Measurements from ENCODE around the gene PTGER1. TPM values are rescaled to one million over a fixed set of nuclear protein-coding genes. Genes with fewer than 3 reads are reported as not detected.

PTGER1 gene, protein sequence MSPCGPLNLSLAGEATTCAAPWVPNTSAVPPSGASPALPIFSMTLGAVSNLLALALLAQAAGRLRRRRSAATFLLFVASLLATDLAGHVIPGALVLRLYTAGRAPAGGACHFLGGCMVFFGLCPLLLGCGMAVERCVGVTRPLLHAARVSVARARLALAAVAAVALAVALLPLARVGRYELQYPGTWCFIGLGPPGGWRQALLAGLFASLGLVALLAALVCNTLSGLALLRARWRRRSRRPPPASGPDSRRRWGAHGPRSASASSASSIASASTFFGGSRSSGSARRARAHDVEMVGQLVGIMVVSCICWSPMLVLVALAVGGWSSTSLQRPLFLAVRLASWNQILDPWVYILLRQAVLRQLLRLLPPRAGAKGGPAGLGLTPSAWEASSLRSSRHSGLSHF
- total RNA-seq: 0.65 and 9.1 TPM in 2 replicates

DNA sequence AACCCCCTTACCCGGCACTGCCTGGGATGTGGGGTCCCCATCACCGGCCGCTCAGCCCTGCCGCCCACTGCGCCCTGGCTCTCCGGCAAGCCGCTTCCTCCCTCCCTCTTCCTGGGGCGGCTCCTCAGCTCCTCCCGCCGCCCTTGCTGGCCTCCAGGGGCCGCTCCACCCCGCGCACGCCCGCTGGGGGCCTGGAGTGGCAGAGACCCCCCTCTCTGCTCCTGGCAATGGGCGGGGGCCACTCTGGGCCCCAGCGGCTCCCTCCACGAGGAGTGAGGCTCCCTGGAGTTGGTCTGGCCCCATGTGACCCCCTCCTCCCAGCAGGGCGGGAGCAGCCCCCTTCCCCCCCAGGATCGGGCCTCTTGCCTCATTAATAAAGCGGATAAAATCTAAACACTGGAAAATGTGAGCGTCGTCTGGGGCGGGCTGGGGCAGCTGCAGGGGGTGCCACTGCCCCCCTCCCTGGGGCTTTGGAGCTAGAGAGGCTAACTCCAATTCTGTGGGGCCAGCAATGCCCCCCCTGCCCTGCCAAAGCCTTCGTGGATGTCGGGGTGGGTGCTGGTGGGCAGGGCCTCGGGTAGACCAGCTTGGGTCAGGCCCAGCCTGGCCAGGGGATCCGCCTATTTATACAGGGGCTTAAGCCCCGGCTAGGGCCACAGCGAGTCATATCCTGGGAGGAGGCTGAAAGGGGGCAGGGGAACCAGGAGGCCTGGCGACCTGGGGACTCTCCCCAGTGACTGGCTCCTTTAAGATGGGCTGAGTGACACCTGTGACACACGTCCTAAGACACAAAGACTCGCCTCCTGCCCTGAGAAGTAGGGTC lies at the start of gene PTGER1:
Gene PTGER1 (minus strand): TSS at position 104 of the 823 bp plus-strand sequence. CDS start 1,034 bp downstream, outside the sequence.

DNA sequence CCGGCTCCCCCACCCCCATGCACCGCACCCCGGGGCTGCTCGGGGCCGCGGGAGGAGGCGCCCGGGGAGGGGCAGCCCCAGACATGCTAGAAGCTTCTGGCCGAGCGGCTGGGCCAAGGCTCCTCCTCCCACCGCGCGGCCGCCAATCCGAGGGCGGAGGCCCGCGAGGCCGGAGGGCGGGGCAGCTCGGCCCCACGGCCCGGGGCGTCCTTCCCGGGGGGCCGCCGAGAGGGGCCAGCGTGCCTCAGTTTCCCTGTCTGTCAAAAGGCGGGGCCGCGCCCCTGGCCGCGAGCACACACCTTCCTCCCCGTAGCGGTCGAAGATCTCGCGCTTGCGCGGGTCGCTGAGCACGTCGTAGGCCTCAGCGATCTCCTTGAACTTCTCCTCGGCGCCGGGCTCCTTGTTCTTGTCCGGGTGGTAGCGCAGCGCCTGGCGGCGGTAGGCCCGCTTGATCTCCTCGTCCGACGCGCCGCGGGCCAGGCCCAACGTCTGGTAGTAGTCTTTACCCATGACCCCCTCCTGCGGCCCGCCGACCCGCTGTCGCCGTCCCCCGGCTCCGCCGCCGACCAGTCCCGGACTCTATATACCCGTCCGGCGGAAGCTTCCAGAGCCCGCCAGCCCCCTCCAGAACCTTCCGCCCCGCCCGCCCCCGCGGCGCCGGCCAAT lies 42.8 kb upstream of the PTGER1 start, which contains the start of gene DNAJB1:
Gene DNAJB1 (minus strand): TSS at position 558 of the 666 bp plus-strand sequence. CDS start 48 bp downstream, at position 510.

DNA sequence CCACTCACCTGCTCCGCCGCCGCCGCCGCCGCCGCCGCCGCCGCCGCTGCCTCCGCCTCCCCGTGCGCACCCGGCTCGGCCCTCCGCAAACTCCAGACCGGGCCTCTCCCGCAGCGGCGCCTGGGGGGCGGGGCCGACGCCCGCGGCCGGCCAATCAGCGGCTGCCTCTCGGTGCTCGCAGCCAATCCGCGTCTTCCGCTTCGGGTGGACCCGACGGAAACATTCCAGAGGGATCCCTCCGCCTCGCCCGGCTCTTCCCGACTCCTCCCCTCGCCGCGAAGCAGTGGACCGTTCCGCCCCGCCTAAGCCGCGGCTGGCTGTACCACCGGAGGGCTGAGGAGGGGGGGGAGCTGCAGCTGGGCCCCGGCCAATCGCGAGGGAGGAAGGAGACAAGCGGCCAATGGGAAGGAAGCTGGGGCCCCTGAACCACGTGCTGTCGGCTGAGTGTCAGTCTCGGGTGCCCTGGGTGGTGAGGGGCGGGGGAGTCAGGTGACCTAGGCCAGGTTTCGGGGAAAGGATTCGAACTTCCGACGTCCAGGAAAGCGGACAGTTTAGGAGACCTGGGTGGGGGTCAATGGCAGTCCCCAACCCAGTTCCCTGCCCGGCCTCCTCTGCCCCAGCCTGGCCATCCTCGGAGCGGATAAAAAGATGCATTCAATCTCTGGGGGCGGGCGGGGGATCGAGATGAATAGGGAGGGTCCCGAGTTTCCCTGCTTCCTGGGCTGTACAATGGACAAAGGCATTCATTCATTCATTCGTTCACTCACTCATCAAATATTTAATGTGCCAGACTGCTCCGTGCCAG lies 21.1 kb upstream of the PTGER1 start, which contains the start of gene GIPC1:
Gene GIPC1 (minus strand): TSS at position 99 of the 805 bp plus-strand sequence. CDS start 13,151 bp downstream, outside the sequence.

DNA sequence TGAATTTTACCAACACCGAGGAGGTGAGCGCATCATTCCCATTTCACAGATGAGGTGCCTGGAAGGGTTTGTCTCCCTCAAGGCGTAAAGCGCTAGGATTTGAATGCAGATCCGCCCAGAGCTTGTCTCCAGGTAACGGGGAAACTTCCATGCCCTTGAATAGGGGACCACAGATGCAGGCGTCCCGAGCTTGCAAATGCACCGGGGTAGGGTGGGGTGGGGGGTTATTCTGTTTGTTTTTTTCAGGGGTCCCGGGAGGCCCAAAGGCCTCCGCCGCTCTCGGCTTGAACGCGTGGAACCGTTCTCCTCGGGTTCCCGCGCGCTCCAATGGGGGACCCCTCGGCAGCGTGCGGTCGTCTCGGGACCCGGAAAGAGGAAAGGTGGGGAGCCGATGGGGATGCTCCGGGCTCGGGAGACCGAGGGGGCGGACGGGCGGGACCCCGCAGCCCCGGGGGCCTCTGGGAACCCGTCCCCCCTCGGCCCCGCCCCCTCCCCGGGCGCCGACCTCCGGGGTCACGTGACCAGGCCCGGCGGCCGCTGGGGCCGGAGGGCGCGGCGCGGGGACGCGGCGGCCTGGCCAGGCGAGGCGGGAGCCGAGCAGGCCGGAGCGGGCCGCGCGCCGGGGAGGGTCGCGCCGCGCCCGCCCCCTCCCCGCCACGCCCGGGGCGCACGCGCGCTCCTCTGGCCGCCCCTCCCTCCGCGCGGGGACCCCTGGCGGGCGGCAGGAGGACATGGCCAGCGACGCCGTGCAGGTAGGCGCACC lies 42.2 kb downstream of the PTGER1 start, which contains the start of gene PKN1:
Gene PKN1 (plus strand): TSS at position 516 of the 763 bp plus-strand sequence. CDS start 216 bp downstream, at position 732.

Other genes with a start within 250 kb of the PTGER1 start
- gene ADGRE5, start 93.9 kb downstream of the PTGER1 start, total RNA-seq: 50.3 and 61.9 TPM in 2 replicates
- 60.6 and 168 TPM in 2 replicates for gene DDX39A, start 56.0 kb downstream of the PTGER1 start, total RNA-seq
- 136 and 180 TPM in 2 replicates for gene PKN1, start 42.0 kb downstream of the PTGER1 start, total RNA-seq
- gene GIPC1, start 20.8 kb upstream of the PTGER1 start, total RNA-seq: 159 and 264 TPM in 2 replicates
- gene DNAJB1, start 43.0 kb upstream of the PTGER1 start, total RNA-seq: 61.5 and 64.9 TPM in 2 replicates
- gene TECR, start 54.2 kb upstream of the PTGER1 start, total RNA-seq: 90.3 and 103 TPM in 2 replicates
- 624 and 671 TPM in 2 replicates for gene NDUFB7, start 96.7 kb upstream of the PTGER1 start, total RNA-seq
- not detected in 2 replicates for gene CLEC17A, start 107.7 kb upstream of the PTGER1 start, total RNA-seq
- gene ADGRE3, start 199.5 kb upstream of the PTGER1 start, total RNA-seq: not detected in 2 replicates
- 5.7 and 8.2 TPM in 2 replicates for gene ZNF333, start 214.7 kb upstream of the PTGER1 start, total RNA-seq